Stomach (tissue), 9 donors: ENCODE results near the gene LCE1D. TPM values are rescaled to one million over a fixed set of nuclear protein-coding genes. Genes with fewer than 3 reads are reported as not detected.

ENCODE experiments used
- DNase-seq, 2 donors: peaks; one replicate each; pipeline versions ENCODE4 v3.0.0 to v3.0.0-alpha.2; 2013 to 2019
- H3K27ac ChIP-seq, 5 donors: fragments of 200-600 bp in 4 of 5; sonication (generic) in 4 of 5; one replicate each; pipeline ENCODE4 v1.5.1; 2013 to 2019; ENCODE audit warnings: mild to moderate bottlenecking in 1 of 5, moderate library complexity in 1 of 5
- H3K27me3 ChIP-seq, 3 donors: fragments of 200-600 bp; sonication (generic); one replicate each; pipeline ENCODE4 v1.5.1; 2017 to 2019; ENCODE audit warnings: mixed run types in 1 of 3
- H3K36me3 ChIP-seq, 4 donors: fragments of 200-600 bp; sonication (generic); 1 replicate in 3 of 4; 2 replicates in 1 of 4; pipeline ENCODE4 v1.5.1; 2016 to 2019
- H3K4me1 ChIP-seq, 4 donors: fragments of 200-600 bp; sonication (generic); one replicate each; pipeline ENCODE4 v1.5.1; 2016 to 2019
- H3K4me3 ChIP-seq, 4 donors: fragments of 200-600 bp; sonication (generic) in 3 of 4; one replicate each; pipeline ENCODE4 v1.5.1; 2016 to 2019; ENCODE audit warnings: mild to moderate bottlenecking in 1 of 4
- H3K9me3 ChIP-seq, 4 donors: fragments of 200-600 bp; sonication (generic); one replicate each; pipeline ENCODE4 v1.5.1; 2016 to 2019
- CTCF ChIP-seq, 7 experiments: fragments of 450-650 bp in 4 of 7; fragments of 200-600 bp in 3 of 7; sonication (generic) in 3 of 7; IDR thresholded peaks; one replicate each; pipeline ENCODE4 v1.5.1; 2016 to 2019; ENCODE audit warnings: antibody characterized with exemption in 7 of 7, control low read depth in 2 of 7, mild to moderate bottlenecking in 1 of 7
- EP300 ChIP-seq: sonication (generic); formaldehyde crosslinking; IDR thresholded peaks from one replicate; pipeline ENCODE4 v1.6.1; 2017; ENCODE audit warnings: antibody characterized with exemption
- POLR2A ChIP-seq, 4 donors: fragments of 450-650 bp; IDR thresholded peaks; one replicate each; pipeline ENCODE4 v1.6.1; 2016; ENCODE audit warnings: antibody characterized with exemption in 4 of 4, control low read depth in 2 of 4, mild to moderate bottlenecking in 1 of 4, moderate library complexity in 1 of 4
- POLR2AphosphoS5 ChIP-seq, 3 donors: sonication (generic); formaldehyde crosslinking; IDR thresholded peaks; one replicate each; pipeline ENCODE4 v1.6.1; 2016; ENCODE audit warnings: antibody characterized with exemption in 3 of 3
- WGBS, 5 donors: extraction: QIAGEN DNeasy Blood & Tissue Kit in 3 of 5; methylation state at CpG; one replicate each; pipeline versions ENCODE4 v1.1.5 to v1.1.7; 2013 to 2018; 5-methylcytosine and 5-hydroxymethylcytosine counted together
- intact Hi-C: fragments of 100-400 bp; cut with DNase I; formaldehyde crosslinking; loops from one replicate; pipeline ENCODE4 v1.15.1; 2023; ENCODE audit warnings: low total_unique reads
- polyA plus RNA-seq, 3 donors: library from polyadenylated mRNA; stranded (reverse); fragments of 200-250 nt; gene quantifications; one replicate each; pipeline ENCODE4 v1.2.3, GENCODE V29; 2013
- total RNA-seq, 5 donors: library from RNA; depleted of rRNA; stranded (reverse); fragments of >200 nt; gene quantifications; one replicate each; pipeline versions ENCODE4 v1.1.0 to v1.2.3, GENCODE V29; 2014 to 2016
- donor health status: healthy with polysubstance abuse.
- donor health status: Bipolar disorder and iron deficiency.
- donor health status: healthy.

The LCE1D gene
- total and polyA plus RNA-seq, 8 donors: not detected

- intact Hi-C loops: no loop called here
- H3K36me3 ChIP-seq: no peaks in the 10 kb centered on the region
- no peaks in the 10 kb centered on the region for H3K9me3 ChIP-seq
- WGBS, 5 donors: 65 to 73% (median 68%) methylated on average over 6 of the region's 6 CpGs
- H3K4me3 ChIP-seq: no peak within 1 kb of the TSS
- no peaks in the 10 kb centered on the region for H3K4me1 ChIP-seq
- TF ChIP-seq EP300 (no peak), POLR2A (IDR thresholded peaks at IDR 0.05) (no peak), CTCF (IDR thresholded peaks at IDR 0.05) (no peak), POLR2AphosphoS5 (IDR thresholded peaks at IDR 0.05) (no peak)
- H3K27me3 ChIP-seq: peaks cover 0 to 23% (median 0%) of the 10 kb centered on the region in 3 donors
- H3K27ac ChIP-seq: no peak within 1 kb of the TSS
- no peak for DNase-seq
These were observed 38.8 kb upstream of the LCE1D start, which contains the start of gene KPRP for GRCh38 chr1:152757747-152758146. Gene KPRP, plus strand, starts transcription at chr1:152758025. Its CDS starts 1,564 bp downstream, at chr1:152759589.

- WGBS, 5 donors: 69 to 83% (median 82%) methylated on average over 4 of the region's 4 CpGs
- intact Hi-C loops: no loop called here
- Histone ChIP-seq H3K4me1 (no peaks in the 10 kb centered on the region), H3K4me3 (no peak overlapping the region), H3K27ac (no peak overlapping the region), H3K27me3 (peaks cover 0 to 21% (median 0%) of the 10 kb centered on the region in 3 donors), H3K9me3 (no peaks in the 10 kb centered on the region), H3K36me3 (no peaks in the 10 kb centered on the region)
- TF ChIP-seq CTCF (IDR thresholded peaks at IDR 0.05) (no peak), POLR2A (IDR thresholded peaks at IDR 0.05) (no peak), POLR2AphosphoS5 (IDR thresholded peaks at IDR 0.05) (no peak), EP300 (no peak)
- DNase-seq: peak in 1 of 2 donors; percentile 9
These were observed 37.9 kb upstream of the LCE1D start for GRCh38 chr1:152758636-152759035.

GRCh38 chr1:152759453-152760173 is 36.9 kb upstream of the LCE1D start:
- H3K27me3 ChIP-seq: peaks cover 0 to 19% (median 0%) of the 10 kb centered on the region in 3 donors
- no peak for TF ChIP-seq CTCF (IDR thresholded peaks at IDR 0.05)
- H3K36me3 ChIP-seq: no peaks in the 10 kb centered on the region
- no peak overlapping the region for H3K27ac ChIP-seq
- no peak for DNase-seq
- H3K4me1 ChIP-seq: no peaks in the 10 kb centered on the region
- H3K4me3 ChIP-seq: no peak overlapping the region
- intact Hi-C loops: no loop called here
- 75 to 87% (median 85%) methylated on average over 7 to 8 of the region's 8 CpGs for WGBS, 5 donors
- no peaks in the 10 kb centered on the region for H3K9me3 ChIP-seq

- no peak for DNase-seq
- H3K27me3 ChIP-seq: peaks cover 0 to 19% (median 0%) of the 10 kb centered on the region in 3 donors
- no peak overlapping the region for H3K4me3 ChIP-seq
- no peak for TF ChIP-seq POLR2A (IDR thresholded peaks at IDR 0.05)
- TF ChIP-seq EP300: no peak
- no peak for TF ChIP-seq CTCF (IDR thresholded peaks at IDR 0.05)
- TF ChIP-seq POLR2AphosphoS5 (IDR thresholded peaks at IDR 0.05): no peak
- H3K9me3 ChIP-seq: no peaks in the 10 kb centered on the region
- H3K27ac ChIP-seq: no peak overlapping the region
- 90 to 94% (median 93%) methylated on average over 20 to 31 of the region's 31 CpGs for WGBS, 5 donors
- H3K36me3 ChIP-seq: no peaks in the 10 kb centered on the region
- no peaks in the 10 kb centered on the region for H3K4me1 ChIP-seq
- intact Hi-C loops: no loop called here
These were observed 35.9 kb upstream of the LCE1D start for GRCh38 chr1:152760551-152761190.
